ENCODE results near the gene URGCP.

GRCh38 chr7:43905956-43906330, 453 bp downstream of the URGCP start:
- TF ChIP-seq POLR2AphosphoS5 (IDR thresholded peaks at IDR 0.05), result peak; percentile 20
- TF ChIP-seq, protein P1, sequence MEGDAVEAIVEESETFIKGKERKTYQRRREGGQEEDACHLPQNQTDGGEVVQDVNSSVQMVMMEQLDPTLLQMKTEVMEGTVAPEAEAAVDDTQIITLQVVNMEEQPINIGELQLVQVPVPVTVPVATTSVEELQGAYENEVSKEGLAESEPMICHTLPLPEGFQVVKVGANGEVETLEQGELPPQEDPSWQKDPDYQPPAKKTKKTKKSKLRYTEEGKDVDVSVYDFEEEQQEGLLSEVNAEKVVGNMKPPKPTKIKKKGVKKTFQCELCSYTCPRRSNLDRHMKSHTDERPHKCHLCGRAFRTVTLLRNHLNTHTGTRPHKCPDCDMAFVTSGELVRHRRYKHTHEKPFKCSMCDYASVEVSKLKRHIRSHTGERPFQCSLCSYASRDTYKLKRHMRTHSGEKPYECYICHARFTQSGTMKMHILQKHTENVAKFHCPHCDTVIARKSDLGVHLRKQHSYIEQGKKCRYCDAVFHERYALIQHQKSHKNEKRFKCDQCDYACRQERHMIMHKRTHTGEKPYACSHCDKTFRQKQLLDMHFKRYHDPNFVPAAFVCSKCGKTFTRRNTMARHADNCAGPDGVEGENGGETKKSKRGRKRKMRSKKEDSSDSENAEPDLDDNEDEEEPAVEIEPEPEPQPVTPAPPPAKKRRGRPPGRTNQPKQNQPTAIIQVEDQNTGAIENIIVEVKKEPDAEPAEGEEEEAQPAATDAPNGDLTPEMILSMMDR (IDR thresholded peaks at IDR 0.05), result no peak
- TF ChIP-seq POLR2A (IDR thresholded peaks at IDR 0.05), result no peak
